ENCODE measurements around the gene NACA. TPM values are rescaled to one million over a fixed set of nuclear protein-coding genes. Genes with fewer than 3 reads are reported as not detected.

NACA gene
- total RNA-seq, 1 experiment from 2014 or later, result 1,420 TPM

- peaks cover 82% of the 10 kb centered on the region for H4K20me1 ChIP-seq (ENCODE audit: low read length)
- no peaks in the 10 kb centered on the region for H3K9me3 ChIP-seq (ENCODE audit: low read length)
- POLR2A ChIA-PET (ENCODE audit: unreplicated experiment), result no interaction called here
- H3K4me1 ChIP-seq (ENCODE audit: insufficient read depth, low read length), result peaks cover 20% of the 10 kb centered on the region
- intact Hi-C loops (cut with micrococcal nuclease), result no loop called here
- no TSS peak for BruUV-seq (replicated peaks)
- CTCF ChIA-PET, result no interaction called here
- no peak for DNase-seq
- peaks cover 7% of the 10 kb centered on the region for H3F3A ChIP-seq (ENCODE audit: low read length, unreplicated experiment)
- H3K79me2 ChIP-seq (ENCODE audit: low read length), result peaks cover 83% of the 10 kb centered on the region
- no peaks in the 10 kb centered on the region for H3K9me2 ChIP-seq (replicated peaks; ENCODE audit: low read length)
- H2AFZ ChIP-seq (ENCODE audit: low read length), result no peak overlapping the region
- H3K27me3 ChIP-seq (ENCODE audit: low read length), result no peaks in the 10 kb centered on the region
- ATAC-seq, result no peak
- H3K4me2 ChIP-seq (ENCODE audit: low read length), result no peak overlapping the region
- H3K9ac ChIP-seq (ENCODE audit: low read length), result no peak overlapping the region
- TF ChIP-seq EZH2 (IDR thresholded peaks at IDR 0.05; ENCODE audit: low read length, unreplicated experiment) (no peak), EZH2phosphoT487 (IDR thresholded peaks at IDR 0.05; ENCODE audit: borderline replicate concordance, low read length) (no peak), CTCF (conservative IDR thresholded peaks at IDR 0.05; ENCODE audit: low read depth, low read length) (no peak)
- H3K27ac ChIP-seq (ENCODE audit: low read length), result no peak overlapping the region
- H3K4me3 ChIP-seq (ENCODE audit: low read length), result no peak overlapping the region
- H3K36me3 ChIP-seq (ENCODE audit: low read depth, low read length), result peaks cover 76% of the 10 kb centered on the region
Measured at GRCh38 chr12:56716933-56717880, 7.9 kb downstream of the NACA start.

- Histone ChIP-seq H3K27ac (ENCODE audit: low read length) (no peak overlapping the region), H3K9me3 (ENCODE audit: low read length) (no peaks in the 10 kb centered on the region), H4K20me1 (ENCODE audit: low read length) (peaks cover 75% of the 10 kb centered on the region), H3K4me3 (ENCODE audit: low read length) (no peak overlapping the region), H2AFZ (ENCODE audit: low read length) (no peak overlapping the region), H3K9ac (ENCODE audit: low read length) (no peak overlapping the region), H3K4me2 (ENCODE audit: low read length) (no peak overlapping the region), H3F3A (ENCODE audit: low read length, unreplicated experiment) (peaks cover 8% of the 10 kb centered on the region), H3K4me1 (ENCODE audit: insufficient read depth, low read length) (peaks cover 13% of the 10 kb centered on the region), H3K9me2 (replicated peaks; ENCODE audit: low read length) (no peaks in the 10 kb centered on the region), H3K36me3 (ENCODE audit: low read depth, low read length) (peaks cover 77% of the 10 kb centered on the region), H3K79me2 (ENCODE audit: low read length) (peaks cover 75% of the 10 kb centered on the region), H3K27me3 (ENCODE audit: low read length) (no peaks in the 10 kb centered on the region)
- CTCF ChIA-PET, result no interaction called here
- ATAC-seq (no peak), DNase-seq (no peak)
- BruUV-seq (replicated peaks), result no TSS peak
- TF ChIP-seq EZH2 (IDR thresholded peaks at IDR 0.05; ENCODE audit: low read length, unreplicated experiment) (no peak), CTCF (conservative IDR thresholded peaks at IDR 0.05; ENCODE audit: low read depth, low read length) (no peak), EZH2phosphoT487 (IDR thresholded peaks at IDR 0.05; ENCODE audit: borderline replicate concordance, low read length) (no peak)
- POLR2A ChIA-PET (ENCODE audit: unreplicated experiment), result no interaction called here
- intact Hi-C loops (cut with micrococcal nuclease), result no loop called here
Measured at GRCh38 chr12:56716458-56716857, 8.6 kb downstream of the NACA start.

- Histone ChIP-seq H3K9me3 (ENCODE audit: low read length) (no peaks in the 10 kb centered on the region), H3K4me1 (ENCODE audit: insufficient read depth, low read length) (peaks cover 7% of the 10 kb centered on the region), H3K27ac (ENCODE audit: low read length) (no peak overlapping the region), H3K27me3 (ENCODE audit: low read length) (no peaks in the 10 kb centered on the region), H3K36me3 (ENCODE audit: low read depth, low read length) (peaks cover 75% of the 10 kb centered on the region), H3K9ac (ENCODE audit: low read length) (no peak overlapping the region), H3F3A (ENCODE audit: low read length, unreplicated experiment) (peaks cover 15% of the 10 kb centered on the region), H3K4me3 (ENCODE audit: low read length) (no peak overlapping the region), H3K79me2 (ENCODE audit: low read length) (peaks cover 69% of the 10 kb centered on the region), H2AFZ (ENCODE audit: low read length) (no peak overlapping the region), H3K4me2 (ENCODE audit: low read length) (no peak overlapping the region), H3K9me2 (replicated peaks; ENCODE audit: low read length) (no peaks in the 10 kb centered on the region), H4K20me1 (ENCODE audit: low read length) (peaks cover 68% of the 10 kb centered on the region)
- ChIA-PET CTCF (no interaction called here), POLR2A (ENCODE audit: unreplicated experiment) (no interaction called here)
- intact Hi-C loops (cut with micrococcal nuclease), result no loop called here
- no peak for TF ChIP-seq EZH2phosphoT487 (IDR thresholded peaks at IDR 0.05; ENCODE audit: borderline replicate concordance, low read length)
- TF ChIP-seq EZH2 (IDR thresholded peaks at IDR 0.05; ENCODE audit: low read length, unreplicated experiment), result no peak
- no peak for TF ChIP-seq CTCF (conservative IDR thresholded peaks at IDR 0.05; ENCODE audit: low read depth, low read length)
- no TSS peak for BruUV-seq (replicated peaks)
- no peak for ATAC-seq
- DNase-seq, result no peak
Measured at GRCh38 chr12:56715798-56716197, 9.3 kb downstream of the NACA start.

Data from PC-3 (cell line).